K562 (cell line): ENCODE data around the gene ILF2. TPM values are rescaled to one million over a fixed set of nuclear protein-coding genes. Genes with fewer than 3 reads are reported as not detected.
A peak's percentile ranks its signal among the peaks of the same experiment; 100 is the strongest.

Source experiments
- CHD1 ChIP-seq: fragments of 200-600 bp; sonication (generic); IDR thresholded peaks from one replicate; pipeline ENCODE4 v1.6.1; 2012; ENCODE audit warnings: mild to moderate bottlenecking, moderate library complexity, low read length, inconsistent platforms
- CREM ChIP-seq: IDR thresholded peaks from 2 replicates; pipeline ENCODE4 v1.6.1; 2014; ENCODE audit warnings: antibody characterized with exemption, low read depth
- EGR1 ChIP-seq: fragments of 450-650 bp; conservative IDR thresholded peaks from 2 replicates; pipeline ENCODE4 v1.6.1; 2017; ENCODE audit warnings: mild to moderate bottlenecking
- ETV1 ChIP-seq: fragments of 450-650 bp; conservative IDR thresholded peaks from 2 replicates; pipeline ENCODE4 v1.6.1; 2016; ENCODE audit warnings: missing genetic modification characterization, control low read depth, low read depth, missing compliant biosample characterization
- HSF4 ChIP-seq: fragments of 250-450 bp; sonication (Bioruptor Pico); IDR thresholded peaks from 2 replicates; pipeline ENCODE4 v2.1.2; 2022; ENCODE audit warnings: mild to moderate bottlenecking, moderate library complexity, borderline replicate concordance
- ILK ChIP-seq: fragments of 450-650 bp; IDR thresholded peaks from 2 replicates; pipeline ENCODE4 v1.6.1; 2016; ENCODE audit warnings: missing genetic modification characterization, low read depth, mild to moderate bottlenecking, missing compliant biosample characterization, moderate library complexity, borderline replicate concordance
- KDM1A ChIP-seq, 2 experiments: fragments of 450-650 bp; IDR thresholded peaks; 2 replicates each; pipeline ENCODE4 v1.6.1; 2016; ENCODE audit warnings: mild to moderate bottlenecking in 2 of 2
- KHSRP ChIP-seq: fragments of 450-650 bp; IDR thresholded peaks from 2 replicates; pipeline ENCODE4 v1.6.1; 2017
- NRF1 ChIP-seq, 2 experiments: fragments of 450-650 bp; IDR thresholded peaks in 1 of 2; conservative IDR thresholded peaks in 1 of 2; 2 replicates each; pipeline ENCODE4 v1.6.1; 2014; ENCODE audit warnings: mild to moderate bottlenecking in 2 of 2
- PHF20 ChIP-seq: fragments of 450-650 bp; IDR thresholded peaks from 2 replicates; pipeline ENCODE4 v1.6.1; 2018; ENCODE audit not compliant: partially characterized antibody
- PPARD ChIP-seq: fragments of 250-450 bp; sonication (Bioruptor Pico); IDR thresholded peaks from 2 replicates; pipeline ENCODE4 v1.8.0; 2022; ENCODE audit warnings: inconsistent platforms, mild to moderate bottlenecking, moderate library complexity
- PURB ChIP-seq: sonication (generic); formaldehyde crosslinking; IDR thresholded peaks from 2 replicates; pipeline ENCODE4 v1.9.0; 2021; ENCODE audit warnings: low read depth, mild to moderate bottlenecking, missing genetic modification reagents
- RB1 ChIP-seq: fragments of 450-650 bp; IDR thresholded peaks from 2 replicates; pipeline ENCODE4 v1.6.1; 2017; ENCODE audit warnings: low read depth, mild to moderate bottlenecking
- SAP30 ChIP-seq: fragments of 200-600 bp; sonication (generic); IDR thresholded peaks from 2 replicates; pipeline ENCODE4 v1.6.1; 2012; ENCODE audit warnings: borderline replicate concordance, low read depth, mild to moderate bottlenecking, moderate library complexity, low read length, control low read depth, inconsistent platforms; ENCODE audit not compliant: insufficient read depth, poor library complexity, severe bottlenecking
- SIN3A ChIP-seq, 2 experiments: fragments of 150-350 bp in 1 of 2; IDR thresholded peaks; 2 replicates each; pipeline ENCODE4 v1.6.1; 2011 to 2016; ENCODE audit warnings: borderline replicate concordance in 2 of 2, low read depth in 2 of 2, low read length in 2 of 2, mild to moderate bottlenecking in 2 of 2, moderate library complexity in 2 of 2; ENCODE audit not compliant: control insufficient read depth in 1 of 2
- SMAD4 ChIP-seq: fragments of 250-450 bp; sonication (Bioruptor Pico); conservative IDR thresholded peaks from 2 replicates; pipeline ENCODE4 v1.8.0; 2021; ENCODE audit warnings: inconsistent platforms, mild to moderate bottlenecking, moderate library complexity
- STAG1 ChIP-seq: sonication (generic); formaldehyde crosslinking; IDR thresholded peaks from 2 replicates; pipeline ENCODE4 v1.5.0; 2020; ENCODE audit warnings: missing genetic modification reagents, borderline replicate concordance
- TOE1 ChIP-seq, 2 experiments: fragments of 450-650 bp in 1 of 2; sonication (generic) in 1 of 2; formaldehyde crosslinking in 1 of 2; IDR thresholded peaks; 2 replicates each; pipeline versions ENCODE4 v1.7.1 to v1.8.0; 2016 to 2022; ENCODE audit warnings: borderline replicate concordance in 2 of 2, mild to moderate bottlenecking in 2 of 2, antibody characterized with exemption in 1 of 2, inconsistent platforms in 1 of 2, low read depth in 1 of 2, missing genetic modification reagents in 1 of 2, moderate library complexity in 1 of 2
- TSC22D4 ChIP-seq: fragments of 450-650 bp; IDR thresholded peaks from 2 replicates; pipeline ENCODE4 v1.6.1; 2016; ENCODE audit warnings: missing genetic modification characterization, missing biosample characterization, control low read depth
- U2AF2 ChIP-seq: fragments of 200-400 bp; formaldehyde crosslinking; optimal IDR thresholded peaks from 2 replicates; pipeline ENCODE3; 2017; ENCODE audit warnings: low read depth, mild to moderate bottlenecking, low read length
- XRCC3 ChIP-seq: fragments of 450-650 bp; IDR thresholded peaks from 2 replicates; pipeline ENCODE4 v1.6.1; 2017; ENCODE audit warnings: mild to moderate bottlenecking, moderate library complexity
- ZNF23 ChIP-seq: fragments of 250-450 bp; sonication (Bioruptor Pico); IDR thresholded peaks from 2 replicates; pipeline ENCODE4 v1.4.0; 2020; ENCODE audit warnings: mild to moderate bottlenecking
- ZNF263 ChIP-seq: sonication (generic); formaldehyde crosslinking; IDR thresholded peaks from 2 replicates; pipeline ENCODE4 v1.8.0; 2022; ENCODE audit warnings: mild to moderate bottlenecking, missing genetic modification reagents, borderline replicate concordance
- ZNF551 ChIP-seq: fragments of 250-450 bp; sonication (Bioruptor Pico); IDR thresholded peaks from 2 replicates; pipeline ENCODE4 v1.5.0; 2021; ENCODE audit warnings: mild to moderate bottlenecking, moderate library complexity
- polyA plus RNA-seq, 8 experiments: library from polyadenylated mRNA; depleted of rRNA in 4 of 8; stranded (reverse) in 5 of 8; unstranded in 3 of 8; fragments of >200 nt; fragmentation: Nextera tagmentation in 2 of 8; fragmentation: Illumina TruSeq in 1 of 8; extraction: Ambion mirVana in 2 of 8; extraction: Trizol in 1 of 8; gene quantifications; 2 replicates each; pipeline versions ENCODE4 v1.2.1 to v1.2.3, GENCODE V29; 2011 to 2014; ENCODE audit warnings: inconsistent platforms in 1 of 8, missing spikeins in 1 of 8
- total RNA-seq, 7 experiments: library from RNA; depleted of rRNA in 6 of 7; stranded (reverse); fragments of >200 nt in 6 of 7; fragmentation: Illumina TruSeq in 2 of 7; extraction: Trizol in 2 of 7; gene quantifications; 2 replicates each; pipeline versions ENCODE4 v1.2.1 to v1.2.3, GENCODE V29; 2011 to 2021; ENCODE audit warnings: low replicate concordance in 1 of 7
- TF ChIP-seq, protein P1 (sequence below): fragments of 450-650 bp; IDR thresholded peaks from 2 replicates; pipeline ENCODE4 v1.6.1; 2016; ENCODE audit warnings: borderline replicate concordance
- TF ChIP-seq, protein P2 (sequence below), 2 experiments: fragments of 450-650 bp; IDR thresholded peaks; 2 replicates each; pipeline ENCODE4 v1.6.1; 2016

The ILF2 gene
- total and polyA plus RNA-seq, 9 of the 15 experiments (the other 6 are each of a cell fraction or from before 2014, with no cell fraction given): 282 to 726 (median 474) TPM

DNA sequence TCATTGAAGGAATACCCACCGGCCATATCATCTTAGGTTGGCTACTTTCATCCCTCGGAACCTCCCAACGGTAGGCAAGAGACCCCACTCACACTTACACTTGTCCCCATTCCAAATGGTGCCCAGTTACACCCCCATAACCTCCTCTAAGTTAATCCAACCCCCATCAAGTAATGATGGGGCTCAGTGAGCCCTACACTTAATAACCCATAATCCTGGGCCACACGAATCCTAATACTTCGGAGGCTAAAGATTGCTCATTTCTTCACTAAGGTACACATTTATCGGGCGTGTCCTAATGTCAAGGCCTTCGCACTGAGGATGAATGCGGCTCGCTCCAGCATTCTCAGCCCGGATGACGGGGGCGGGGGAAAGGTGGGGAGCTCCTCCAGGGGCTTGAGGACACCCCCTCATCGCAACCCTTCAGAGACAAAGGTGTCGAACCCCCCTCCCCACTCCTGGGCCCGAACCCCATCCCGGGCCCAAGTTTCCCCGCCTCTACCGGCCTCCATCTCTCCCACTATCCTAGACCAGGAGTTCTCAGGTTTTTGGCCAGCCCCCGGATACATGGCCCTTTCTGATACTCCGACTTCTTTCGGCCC lies 435 bp downstream of the ILF2 start (continued):
- TF ChIP-seq, protein P1, sequence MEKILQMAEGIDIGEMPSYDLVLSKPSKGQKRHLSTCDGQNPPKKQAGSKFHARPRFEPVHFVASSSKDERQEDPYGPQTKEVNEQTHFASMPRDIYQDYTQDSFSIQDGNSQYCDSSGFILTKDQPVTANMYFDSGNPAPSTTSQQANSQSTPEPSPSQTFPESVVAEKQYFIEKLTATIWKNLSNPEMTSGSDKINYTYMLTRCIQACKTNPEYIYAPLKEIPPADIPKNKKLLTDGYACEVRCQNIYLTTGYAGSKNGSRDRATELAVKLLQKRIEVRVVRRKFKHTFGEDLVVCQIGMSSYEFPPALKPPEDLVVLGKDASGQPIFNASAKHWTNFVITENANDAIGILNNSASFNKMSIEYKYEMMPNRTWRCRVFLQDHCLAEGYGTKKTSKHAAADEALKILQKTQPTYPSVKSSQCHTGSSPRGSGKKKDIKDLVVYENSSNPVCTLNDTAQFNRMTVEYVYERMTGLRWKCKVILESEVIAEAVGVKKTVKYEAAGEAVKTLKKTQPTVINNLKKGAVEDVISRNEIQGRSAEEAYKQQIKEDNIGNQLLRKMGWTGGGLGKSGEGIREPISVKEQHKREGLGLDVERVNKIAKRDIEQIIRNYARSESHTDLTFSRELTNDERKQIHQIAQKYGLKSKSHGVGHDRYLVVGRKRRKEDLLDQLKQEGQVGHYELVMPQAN: peak; percentile 79; the same call in 1 of the 2 replicates
- TF ChIP-seq SAP30: peak; percentile 42
- no peak for TF ChIP-seq ZNF23 (CRISPR knock-in tag)
- 0 out of 2 replicates have a peak, but pooled peaks have one; percentile 13 for TF ChIP-seq TOE1 (IDR thresholded peaks at IDR 0.05; ENCODE audit: borderline replicate concordance)
- no peak for TF ChIP-seq TOE1 (CRISPR knock-in tag; IDR thresholded peaks at IDR 0.05; ENCODE audit: borderline replicate concordance, low read depth)
- TF ChIP-seq CREM: no peak
- TF ChIP-seq SIN3A (IDR thresholded peaks at IDR 0.05; ENCODE audit: borderline replicate concordance in 2 of 2, control insufficient read depth in 1 of 2, low read depth in 2 of 2, low read length in 2 of 2): 0 out of 4 replicates have a peak, but pooled peaks of 1 of the 2 experiments have one; percentile 24
- no peak for TF ChIP-seq ILK
- TF ChIP-seq HSF4 (CRISPR knock-in tag): no peak
- TF ChIP-seq STAG1 (CRISPR knock-in tag): 0 out of 2 replicates have a peak, but pooled peaks have one; percentile 24
- TF ChIP-seq TSC22D4: no peak
- TF ChIP-seq RB1: 0 out of 2 replicates have a peak, but pooled peaks have one; percentile 8
- TF ChIP-seq U2AF2: no peak
- TF ChIP-seq EGR1: peak; percentile 54
- 0 out of 2 replicates have a peak, but pooled peaks have one; percentile 16 for TF ChIP-seq SMAD4 (CRISPR knock-in tag)
- TF ChIP-seq KHSRP: no peak
- 0 out of 2 replicates have a peak, but pooled peaks have one; percentile 53 for TF ChIP-seq ZNF263
- TF ChIP-seq PURB (CRISPR knock-in tag): no peak
- TF ChIP-seq KDM1A (IDR thresholded peaks at IDR 0.05): no peak
- no peak for TF ChIP-seq PPARD (CRISPR knock-in tag)
- peak; percentile 63 for TF ChIP-seq CHD1
- no peak for TF ChIP-seq ZNF551 (CRISPR knock-in tag)
- TF ChIP-seq PHF20: peak; percentile 61
- TF ChIP-seq ETV1 (tag): no peak
- TF ChIP-seq NRF1 (conservative IDR thresholded peaks at IDR 0.05 in 1 of 2, IDR thresholded peaks at IDR 0.05 in 1 of 2): no peak
- TF ChIP-seq XRCC3: no peak
- TF ChIP-seq, protein P2, sequence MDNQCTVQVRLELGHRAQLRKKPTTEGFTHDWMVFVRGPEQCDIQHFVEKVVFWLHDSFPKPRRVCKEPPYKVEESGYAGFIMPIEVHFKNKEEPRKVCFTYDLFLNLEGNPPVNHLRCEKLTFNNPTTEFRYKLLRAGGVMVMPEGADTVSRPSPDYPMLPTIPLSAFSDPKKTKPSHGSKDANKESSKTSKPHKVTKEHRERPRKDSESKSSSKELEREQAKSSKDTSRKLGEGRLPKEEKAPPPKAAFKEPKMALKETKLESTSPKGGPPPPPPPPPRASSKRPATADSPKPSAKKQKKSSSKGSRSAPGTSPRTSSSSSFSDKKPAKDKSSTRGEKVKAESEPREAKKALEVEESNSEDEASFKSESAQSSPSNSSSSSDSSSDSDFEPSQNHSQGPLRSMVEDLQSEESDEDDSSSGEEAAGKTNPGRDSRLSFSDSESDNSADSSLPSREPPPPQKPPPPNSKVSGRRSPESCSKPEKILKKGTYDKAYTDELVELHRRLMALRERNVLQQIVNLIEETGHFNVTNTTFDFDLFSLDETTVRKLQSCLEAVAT (IDR thresholded peaks at IDR 0.05): 0 out of 4 replicates have a peak, but pooled peaks of 1 of the 2 experiments have one; percentile 14
